NCI-H510A (cell line): ENCODE data around the gene NR3C2.
"Not testable (repeated sequence)": the region's sequence is repeated elsewhere in the genome, so short reads cannot be mapped to it uniquely, and the experiment has no call there.

Experiments used
- DNase-seq: peaks from one replicate; lab custom pipeline; 2025; lab: John Stamatoyannopoulos, UW

The NR3C2 gene

DNA sequence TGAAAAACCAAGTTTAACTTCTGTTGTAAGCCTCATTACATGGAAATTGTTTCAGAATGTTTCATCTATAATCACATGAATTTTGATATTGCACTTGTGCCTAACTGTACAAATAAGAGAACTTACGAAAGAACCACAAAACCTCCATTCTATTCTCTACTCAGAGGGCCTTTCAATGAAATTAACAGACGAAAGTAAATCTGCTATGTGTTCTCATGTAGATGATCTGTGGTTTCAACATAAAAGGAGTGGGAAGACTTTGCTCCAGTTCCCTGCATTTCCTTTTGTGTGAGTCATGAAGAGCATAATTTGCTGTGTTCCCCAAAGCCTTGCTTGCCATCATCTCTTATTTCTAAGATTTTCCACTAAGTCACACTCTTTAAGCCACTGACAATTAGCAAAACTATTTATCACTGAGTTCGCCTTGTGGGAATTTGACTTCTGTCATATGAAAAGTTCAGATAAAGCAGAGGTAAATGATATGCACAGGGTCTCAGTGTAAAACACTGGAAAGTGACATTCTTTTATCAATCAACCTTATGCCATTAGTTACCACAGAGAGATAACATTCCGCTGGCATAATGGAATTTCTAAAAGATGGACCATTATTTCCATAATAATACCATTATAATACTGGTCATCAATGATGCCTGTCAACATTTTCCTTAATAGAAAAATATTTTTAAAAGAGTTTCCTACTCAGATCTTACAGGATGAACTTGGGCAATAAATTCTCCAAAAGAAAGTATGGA, 329.8 kb downstream of the NR3C2 start:
- DNase-seq = no peak

GRCh38 chr4:148110169-148110568, 332.0 kb downstream of the NR3C2 start:
- no peak for DNase-seq

DNA sequence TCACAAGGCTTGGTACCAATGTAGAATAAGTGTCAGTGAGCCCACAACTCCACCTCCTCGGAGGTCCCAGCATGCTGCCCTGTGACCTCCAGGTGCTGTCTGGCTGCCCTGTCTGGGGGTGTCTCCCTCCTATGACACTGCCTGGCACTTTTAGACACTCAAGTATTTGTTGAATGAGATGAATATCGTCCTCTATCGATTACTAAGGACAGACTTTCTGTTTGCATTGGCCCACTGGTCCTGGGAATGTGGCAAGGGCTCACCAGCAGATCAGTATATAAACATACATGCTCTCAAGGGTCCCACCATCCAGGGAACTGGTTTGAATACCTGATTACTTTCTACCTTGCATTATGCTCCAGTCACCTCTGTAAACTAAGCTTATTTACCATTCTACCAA, 333.0 kb downstream of the NR3C2 start:
- DNase-seq = no peak

DNA sequence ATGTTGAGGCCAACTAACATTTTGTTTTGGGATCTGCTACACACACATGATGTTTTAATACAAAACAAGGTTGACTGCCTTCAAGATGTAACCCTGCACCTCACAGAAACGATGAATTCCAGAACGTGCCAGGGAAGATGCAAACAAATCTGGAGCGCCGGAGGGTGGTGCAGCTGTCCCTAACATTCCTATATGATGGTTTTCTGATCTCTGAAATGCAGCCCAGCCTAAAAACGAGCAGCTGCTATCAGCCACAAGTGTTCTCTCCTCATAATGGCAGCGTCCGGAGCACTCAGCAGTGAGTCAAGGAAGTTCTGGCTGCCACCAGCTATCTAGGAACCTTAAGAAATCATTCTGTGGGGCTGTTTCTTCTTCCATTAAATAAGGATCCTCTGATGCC, 333.4 kb downstream of the NR3C2 start:
- DNase-seq = no peak

- no peak for DNase-seq
Observed at GRCh38 chr4:148103597-148104355, 338.4 kb downstream of the NR3C2 start.

GRCh38 chr4:148101790-148102189, 340.4 kb downstream of the NR3C2 start:
- DNase-seq = no peak

DNA sequence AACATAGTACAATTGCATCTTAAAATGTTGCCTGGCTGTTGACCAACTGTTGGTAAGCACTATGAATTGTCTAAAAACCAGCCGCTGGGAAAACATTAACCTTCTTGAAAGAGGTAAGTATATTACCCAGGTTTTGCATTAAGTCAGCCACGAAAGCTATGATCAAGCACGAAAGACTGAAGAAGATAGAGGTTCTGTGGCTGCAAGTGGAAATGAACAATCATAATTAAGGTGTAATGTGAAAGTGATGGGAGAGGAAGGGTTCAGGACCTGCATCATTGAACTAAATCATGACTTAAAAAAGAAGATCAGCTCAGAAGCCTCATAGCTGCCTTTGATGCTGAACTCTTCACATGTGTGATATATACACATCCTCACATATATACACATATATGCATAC, 341.0 kb downstream of the NR3C2 start:
- no peak for DNase-seq

DNA sequence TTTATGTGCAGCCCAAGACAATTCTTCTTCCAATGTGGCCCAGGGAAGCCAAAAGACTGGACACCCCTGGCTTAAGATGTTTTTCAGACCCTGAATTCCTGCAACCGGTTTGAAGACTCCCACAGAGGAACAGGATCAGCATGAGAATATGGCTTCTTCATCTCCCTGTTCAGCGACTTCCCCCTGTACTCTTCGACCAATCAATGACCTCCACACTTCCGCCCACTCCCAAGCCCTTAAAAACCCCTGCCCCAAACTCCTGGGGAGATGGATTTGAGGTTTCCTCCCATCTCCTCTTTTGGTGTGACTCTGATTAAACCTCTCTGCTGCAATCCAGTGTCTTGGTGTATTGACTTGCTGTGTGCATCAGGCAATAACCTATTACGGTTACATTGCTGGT, 344.4 kb downstream of the NR3C2 start:
- no peak for DNase-seq

GRCh38 chr4:148095346-148095923, 346.8 kb downstream of the NR3C2 start:
- DNase-seq = no peak

DNA sequence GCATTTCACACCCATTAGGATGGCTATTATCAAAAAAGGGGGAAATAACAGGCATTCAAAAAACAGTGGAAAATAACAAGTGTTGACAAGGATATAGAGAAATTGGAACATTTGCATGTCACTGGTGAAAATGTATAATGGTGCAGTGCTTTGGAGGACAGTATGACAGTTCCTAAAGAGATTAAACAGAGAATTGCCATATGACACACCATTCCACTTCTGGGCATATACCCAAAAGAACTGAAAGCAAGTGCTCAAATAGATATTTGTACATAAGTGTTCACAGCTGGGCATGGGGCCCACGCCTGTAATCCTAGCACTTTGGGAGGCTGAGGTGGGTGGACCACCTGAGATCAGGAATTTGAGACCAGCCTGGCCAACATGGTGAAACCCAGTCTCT, 348.1 kb downstream of the NR3C2 start:
- no peak for DNase-seq

- DNase-seq = no peak
Observed at GRCh38 chr4:148093065-148093464, 349.1 kb downstream of the NR3C2 start.

DNA sequence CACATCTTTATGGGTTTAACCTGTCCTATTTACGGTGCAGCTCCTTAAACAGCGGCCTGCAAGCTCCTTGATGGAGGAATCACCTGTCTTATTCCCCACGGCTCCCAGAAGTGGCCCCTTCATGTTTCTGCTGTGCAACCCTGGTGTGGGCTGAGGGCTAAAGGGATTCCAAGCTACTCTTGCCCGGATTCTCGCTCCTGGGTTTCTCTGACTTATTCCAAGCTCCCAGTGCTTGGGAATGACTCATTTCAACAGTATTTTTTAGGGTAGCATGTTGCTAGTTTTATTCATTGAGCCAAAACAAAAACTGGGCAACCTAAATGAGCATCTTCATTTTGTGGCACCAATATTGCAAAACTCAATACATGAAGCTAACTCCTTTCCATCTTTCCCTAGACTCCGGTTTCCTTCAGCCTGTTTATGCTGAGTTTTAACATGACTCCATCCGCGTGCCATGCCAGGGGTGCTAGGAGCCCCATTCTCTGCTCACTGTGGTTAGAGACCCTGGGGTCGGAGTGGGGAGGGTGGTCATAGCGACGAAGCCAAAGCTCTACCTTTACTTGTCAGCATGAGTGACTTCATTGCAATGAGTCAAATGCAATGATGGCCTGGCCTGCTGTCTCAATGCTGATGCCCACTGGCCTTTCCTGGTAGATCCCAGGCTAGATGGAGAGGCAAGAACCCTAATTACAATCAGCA, 349.7 kb downstream of the NR3C2 start:
- DNase-seq = no peak

DNA sequence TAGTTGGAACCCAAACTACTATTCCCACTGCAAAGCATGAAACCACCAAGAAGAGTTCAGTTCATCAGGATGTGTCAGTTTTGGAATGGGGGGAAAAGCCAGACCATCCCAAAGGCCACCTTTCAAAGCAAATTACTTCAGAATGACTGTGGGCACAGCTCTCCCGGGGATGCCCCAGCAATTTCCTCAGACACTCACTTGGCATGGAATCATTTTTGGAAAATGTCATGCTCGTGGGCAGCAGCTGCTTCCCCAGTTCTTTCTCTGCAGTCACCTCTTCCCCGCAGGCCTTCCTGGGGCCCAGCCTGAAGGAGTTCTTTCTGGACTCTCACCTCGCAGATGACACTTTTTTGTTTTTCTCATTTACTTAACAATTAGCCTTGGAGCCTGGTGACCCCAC, 350.3 kb downstream of the NR3C2 start:
- DNase-seq = no peak

- no peak for DNase-seq
Observed at GRCh38 chr4:148090503-148091476, 351.4 kb downstream of the NR3C2 start.

DNA sequence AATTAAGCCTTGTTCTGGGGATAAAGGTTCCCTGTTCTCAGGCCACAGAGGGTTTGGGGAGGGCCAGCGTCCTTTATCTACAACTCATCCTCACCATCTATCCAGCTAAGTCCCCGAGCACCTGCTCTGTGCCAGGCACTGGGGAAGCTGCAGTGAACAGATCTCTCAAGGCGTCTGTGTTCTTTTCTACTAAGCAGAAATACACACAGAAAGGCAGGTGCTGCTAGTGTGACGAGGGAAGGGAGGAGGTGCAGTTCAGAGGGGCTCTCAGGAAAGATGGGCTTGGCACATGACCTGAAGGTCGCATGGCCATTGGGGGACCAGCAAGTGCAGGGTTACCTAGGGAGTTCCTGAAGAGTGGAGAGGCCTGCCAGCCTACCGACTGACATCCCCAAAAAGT, 352.2 kb downstream of the NR3C2 start:
- no peak for DNase-seq

DNA sequence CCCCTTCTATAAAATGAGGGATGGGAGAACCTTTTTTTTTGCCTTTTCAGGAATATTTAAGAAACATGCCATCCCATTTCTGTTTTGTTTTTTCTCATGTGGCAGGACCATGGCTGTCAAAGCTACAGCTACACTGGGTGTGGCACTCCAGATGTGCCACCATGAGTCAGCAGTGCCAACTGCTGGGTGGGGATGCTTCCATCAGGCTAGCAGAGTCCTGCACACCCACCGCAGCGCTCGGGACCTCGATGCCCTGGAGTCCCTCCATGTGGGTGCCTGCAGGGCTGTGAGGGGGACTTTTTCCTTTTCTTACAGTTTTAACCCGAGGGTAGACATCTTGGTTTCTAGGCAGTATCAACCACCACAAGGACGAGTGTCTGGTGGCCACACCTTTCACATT, 352.6 kb downstream of the NR3C2 start:
- DNase-seq = no peak

DNA sequence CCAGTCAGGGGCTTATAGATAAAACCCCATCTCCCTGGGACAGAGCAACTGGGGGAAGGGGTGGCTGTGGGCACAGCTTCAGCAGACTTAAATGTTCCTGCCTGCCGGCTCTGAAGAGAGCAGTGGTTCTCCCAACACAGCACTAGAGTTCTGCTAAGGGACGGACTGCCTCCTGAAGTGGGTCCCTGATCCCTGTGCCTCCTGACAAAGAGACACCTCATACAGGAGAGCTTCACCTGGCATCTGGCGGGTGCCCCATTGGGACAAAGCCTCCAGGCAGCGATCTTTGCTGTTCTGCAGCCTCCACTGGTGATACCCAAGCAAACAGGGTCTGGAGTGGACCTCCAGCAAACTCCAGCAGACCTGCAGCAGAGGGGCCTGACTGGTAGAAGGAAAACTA, 359.1 kb downstream of the NR3C2 start:
- not testable (repeated sequence) for DNase-seq

DNA sequence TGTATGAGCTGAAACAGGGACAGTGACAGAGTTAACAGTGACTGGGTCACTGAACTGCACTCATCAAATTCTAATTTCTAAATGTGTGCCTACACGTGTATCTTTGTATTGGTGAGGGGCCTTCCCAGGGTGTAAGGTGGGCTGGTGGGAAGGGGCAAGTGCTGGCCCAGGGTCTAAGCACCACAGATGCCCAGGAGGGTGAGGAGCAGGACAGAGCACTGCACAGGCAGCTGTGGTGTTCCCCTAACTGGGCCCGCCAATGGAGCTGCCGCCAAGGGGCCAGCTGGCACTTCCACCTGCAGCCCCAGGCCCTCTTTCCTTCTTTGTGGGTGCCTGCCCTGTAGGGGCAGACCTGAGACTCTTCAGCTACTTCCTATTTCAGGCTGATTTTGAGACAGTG, 360.5 kb downstream of the NR3C2 start:
- no peak for DNase-seq

DNA sequence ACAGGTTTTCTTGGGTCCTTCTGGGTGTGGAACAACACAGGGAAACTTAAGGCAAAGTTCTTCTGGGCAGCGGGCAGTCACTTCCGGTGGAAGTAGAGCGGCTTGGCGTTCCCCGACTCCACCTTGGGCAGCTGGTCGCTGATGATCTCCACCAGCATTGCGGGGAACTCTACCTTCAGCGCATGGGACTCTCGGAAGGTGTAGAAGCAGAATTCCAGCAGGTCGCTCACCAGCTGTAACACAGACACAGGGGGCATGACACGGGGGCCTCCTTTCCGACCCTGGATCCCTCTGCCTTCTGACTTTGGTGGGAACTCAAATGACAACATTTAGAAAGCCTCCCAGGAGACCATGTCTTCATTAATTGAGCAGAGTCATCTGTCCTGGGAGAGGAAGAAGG, 360.9 kb downstream of the NR3C2 start:
- DNase-seq = no peak

- DNase-seq = no peak
Observed at GRCh38 chr4:148079961-148080360, 362.3 kb downstream of the NR3C2 start.

DNA sequence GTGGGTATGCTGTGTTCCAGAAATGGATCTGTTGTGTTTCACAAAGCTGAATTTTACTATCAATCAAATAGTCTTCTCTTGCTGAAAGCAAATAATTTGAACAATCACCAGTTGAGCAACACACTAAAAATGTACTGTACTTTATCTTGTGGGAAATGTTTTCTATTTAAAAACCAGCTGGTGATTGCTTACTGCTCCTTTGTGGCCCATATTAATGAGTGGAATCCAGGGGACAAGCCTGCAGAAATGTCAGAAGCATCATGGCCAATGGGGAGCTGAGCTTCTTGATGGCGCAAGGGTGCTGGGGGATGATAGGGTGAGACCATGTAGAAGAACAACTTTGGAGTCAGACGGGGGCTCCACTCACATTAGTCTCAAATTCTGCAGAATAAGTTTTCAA, 364.2 kb downstream of the NR3C2 start:
- DNase-seq = no peak

- no peak for DNase-seq
Observed at GRCh38 chr4:148077581-148077980, 364.6 kb downstream of the NR3C2 start.
